ENCODE measurements around the gene KRABD2.

Gene KRABD2

GRCh38 chr17:8421571-8421970 lies 45.1 kb upstream of the KRABD2 start:
- Histone ChIP-seq H3K27me3 (ENCODE audit: control insufficient read depth in 4 of 4, insufficient read depth in 4 of 4, low read length in 3 of 4) (no peaks in the 10 kb centered on the region), H3K27ac (ENCODE audit: low read depth in 1 of 2, low read length in 2 of 2) (peak overlapping the region; percentile 70 to 88), H3K4me3 (ENCODE audit: low read depth in 1 of 3, low read length in 3 of 3) (no peak overlapping the region), H3K9me3 (ENCODE audit: control insufficient read depth in 4 of 4, low read length in 3 of 4) (no peaks in the 10 kb centered on the region), H3K4me1 (ENCODE audit: control insufficient read depth in 4 of 4, insufficient read depth in 4 of 4, low read length in 3 of 4) (peaks cover 8 to 56% (median 47%) of the 10 kb centered on the region in 4 donors), H3K36me3 (ENCODE audit: control insufficient read depth in 4 of 4, insufficient read depth in 3 of 4, low read depth in 1 of 4, low read length in 3 of 4) (no peaks in the 10 kb centered on the region), H3K9ac (ENCODE audit: low read depth in 1 of 2, low read length in 2 of 2) (no peak overlapping the region)
- TF ChIP-seq REST (IDR thresholded peaks at IDR 0.05) (no peak), FOXA2 (IDR thresholded peaks at IDR 0.05) (no peak), RXRA (IDR thresholded peaks at IDR 0.05) (no peak), JUND (IDR thresholded peaks at IDR 0.05) (no peak), EGR1 (IDR thresholded peaks at IDR 0.05; ENCODE audit: low read depth in 2 of 2) (no peak), HNF4A (conservative IDR thresholded peaks at IDR 0.05) (no peak), HNF4G (IDR thresholded peaks at IDR 0.05) (no peak), NR2F2 (IDR thresholded peaks at IDR 0.05) (no peak), TAF1 (conservative IDR thresholded peaks at IDR 0.05) (no peak), ZBTB33 (IDR thresholded peaks at IDR 0.05) (no peak), SP1 (IDR thresholded peaks at IDR 0.05) (no peak), RAD21 (IDR thresholded peaks at IDR 0.05) (no peak)
- no peak for DNase-seq (ENCODE audit: low spot score)
- WGBS: 56% methylated on average over 3 of the region's 3 CpGs

- H3K36me3 ChIP-seq (ENCODE audit: control insufficient read depth in 4 of 4, insufficient read depth in 3 of 4, low read depth in 1 of 4, low read length in 3 of 4): no peaks in the 10 kb centered on the region
- peak overlapping the region; percentile 70 to 88 for H3K27ac ChIP-seq (ENCODE audit: low read depth in 1 of 2, low read length in 2 of 2)
- H3K4me1 ChIP-seq (ENCODE audit: control insufficient read depth in 4 of 4, insufficient read depth in 4 of 4, low read length in 3 of 4): peaks cover 5 to 45% (median 39%) of the 10 kb centered on the region in 4 donors
- H3K4me3 ChIP-seq (ENCODE audit: low read depth in 1 of 3, low read length in 3 of 3): no peak overlapping the region
- H3K27me3 ChIP-seq (ENCODE audit: control insufficient read depth in 4 of 4, insufficient read depth in 4 of 4, low read length in 3 of 4): no peaks in the 10 kb centered on the region
- peak overlapping the region in 1 of 2 donors; percentile 65 for H3K9ac ChIP-seq (ENCODE audit: low read depth in 1 of 2, low read length in 2 of 2)
- no peaks in the 10 kb centered on the region for H3K9me3 ChIP-seq (ENCODE audit: control insufficient read depth in 4 of 4, low read length in 3 of 4)
- peak; percentile 82 for DNase-seq (ENCODE audit: low spot score)
- WGBS: 6% methylated on average over 5 of the region's 5 CpGs
- TF ChIP-seq SP1 (IDR thresholded peaks at IDR 0.05) (peak; percentile 93), MAX (IDR thresholded peaks at IDR 0.05) (peak; percentile 97), FOXA2 (IDR thresholded peaks at IDR 0.05) (peak; percentile 96), ZBTB33 (IDR thresholded peaks at IDR 0.05) (peak; percentile 94), CTCF (IDR thresholded peaks at IDR 0.05; ENCODE audit: low read depth, low read length, missing input control) (no peak), ATF3 (IDR thresholded peaks at IDR 0.05) (peak; percentile 96), RXRA (IDR thresholded peaks at IDR 0.05) (peak; percentile 99), JUND (IDR thresholded peaks at IDR 0.05) (peak; percentile 95 to 98), FOXA1 (IDR thresholded peaks at IDR 0.05) (peak; percentile 96), HNF4G (IDR thresholded peaks at IDR 0.05) (peak; percentile 98), RAD21 (IDR thresholded peaks at IDR 0.05) (peak; percentile 62 to 63), YY1 (IDR thresholded peaks at IDR 0.05) (peak; percentile 88), EGR1 (IDR thresholded peaks at IDR 0.05; ENCODE audit: low read depth in 2 of 2) (peak in 1 of 2 donors; percentile 87), TAF1 (conservative IDR thresholded peaks at IDR 0.05) (no peak), NR2F2 (IDR thresholded peaks at IDR 0.05) (peak; percentile 100)
Observed at GRCh38 chr17:8420041-8420934, 43.8 kb upstream of the KRABD2 start.

All from liver (tissue), 8 donors.